Loucy (cell line): ENCODE measurements around the gene MRPS2.

Experiments used
- H2AFZ ChIP-seq: fragments of 200-600 bp; sonication (generic); 2 replicates; pipeline ENCODE4 v1.6.0; 2016; ENCODE audit warnings: antibody characterized with exemption, mild to moderate bottlenecking, low read length, moderate library complexity
- H3F3A ChIP-seq: fragments of 200-600 bp; 2 replicates; pipeline ENCODE4 v1.6.0; 2016; ENCODE audit warnings: antibody characterized with exemption, low read depth, mild to moderate bottlenecking
- H3K27me3 ChIP-seq: fragments of 200-600 bp; sonication (generic); 2 replicates; pipeline ENCODE4 v1.6.1; 2014; ENCODE audit warnings: low read length, mild to moderate bottlenecking; ENCODE audit not compliant: insufficient read depth, poor library complexity, severe bottlenecking
- H3K36me3 ChIP-seq: fragments of 200-600 bp; sonication (generic); 2 replicates; pipeline ENCODE4 v1.6.1; 2016; ENCODE audit warnings: low read length; ENCODE audit not compliant: insufficient read depth
- H3K4me1 ChIP-seq: fragments of 200-600 bp; sonication (generic); 2 replicates; pipeline ENCODE4 v1.5.1; 2014; ENCODE audit warnings: low read length, mild to moderate bottlenecking; ENCODE audit not compliant: insufficient read depth, poor library complexity, severe bottlenecking
- H3K4me2 ChIP-seq: fragments of 200-600 bp; sonication (generic); 2 replicates; pipeline ENCODE4 v1.6.0; 2014; ENCODE audit warnings: antibody characterized with exemption, low read length, low read depth, mild to moderate bottlenecking; ENCODE audit not compliant: poor library complexity, severe bottlenecking
- H3K4me3 ChIP-seq: fragments of 200-600 bp; sonication (generic); 2 replicates; pipeline ENCODE4 v1.5.1; 2014; ENCODE audit warnings: low read length, mild to moderate bottlenecking, mixed read lengths; ENCODE audit not compliant: poor library complexity, severe bottlenecking
- H3K79me2 ChIP-seq: fragments of 200-600 bp; sonication (generic); 2 replicates; pipeline ENCODE4 v1.6.1; 2014; ENCODE audit warnings: low read length; ENCODE audit not compliant: insufficient read depth
- H3K9ac ChIP-seq: fragments of 200-600 bp; sonication (generic); 2 replicates; pipeline ENCODE4 v1.6.0; 2014; ENCODE audit warnings: mild to moderate bottlenecking, low read depth, low read length, moderate library complexity; ENCODE audit not compliant: poor library complexity, severe bottlenecking
- H3K9me2 ChIP-seq: fragments of 200-600 bp; sonication (generic); replicated peaks from 2 replicates; pipeline ENCODE4 v1.6.1; 2016; ENCODE audit warnings: low read depth, low read length, mixed read lengths
- H3K9me3 ChIP-seq: fragments of 200-600 bp; sonication (generic); 2 replicates; pipeline ENCODE4 v1.6.1; 2014; ENCODE audit warnings: mild to moderate bottlenecking, antibody characterized with exemption, low read length, low read depth; ENCODE audit not compliant: insufficient read depth
- H4K20me1 ChIP-seq: fragments of 200-600 bp; sonication (generic); 2 replicates; pipeline ENCODE4 v1.6.0; 2014; ENCODE audit warnings: antibody characterized with exemption, low read length, mild to moderate bottlenecking; ENCODE audit not compliant: insufficient read depth, poor library complexity, severe bottlenecking
- EZH2phosphoT487 ChIP-seq: fragments of 200-600 bp; IDR thresholded peaks from 2 replicates; pipeline ENCODE4 v1.6.1; 2018; ENCODE audit warnings: antibody characterized with exemption, mild to moderate bottlenecking, moderate library complexity, borderline replicate concordance
- TF ChIP-seq, protein P1 (sequence below): fragments of 200-600 bp; sonication (generic); conservative IDR thresholded peaks from 2 replicates; pipeline ENCODE4 v1.5.1; 2014; ENCODE audit warnings: mild to moderate bottlenecking, antibody characterized with exemption, low read length

MRPS2 gene

DNA sequence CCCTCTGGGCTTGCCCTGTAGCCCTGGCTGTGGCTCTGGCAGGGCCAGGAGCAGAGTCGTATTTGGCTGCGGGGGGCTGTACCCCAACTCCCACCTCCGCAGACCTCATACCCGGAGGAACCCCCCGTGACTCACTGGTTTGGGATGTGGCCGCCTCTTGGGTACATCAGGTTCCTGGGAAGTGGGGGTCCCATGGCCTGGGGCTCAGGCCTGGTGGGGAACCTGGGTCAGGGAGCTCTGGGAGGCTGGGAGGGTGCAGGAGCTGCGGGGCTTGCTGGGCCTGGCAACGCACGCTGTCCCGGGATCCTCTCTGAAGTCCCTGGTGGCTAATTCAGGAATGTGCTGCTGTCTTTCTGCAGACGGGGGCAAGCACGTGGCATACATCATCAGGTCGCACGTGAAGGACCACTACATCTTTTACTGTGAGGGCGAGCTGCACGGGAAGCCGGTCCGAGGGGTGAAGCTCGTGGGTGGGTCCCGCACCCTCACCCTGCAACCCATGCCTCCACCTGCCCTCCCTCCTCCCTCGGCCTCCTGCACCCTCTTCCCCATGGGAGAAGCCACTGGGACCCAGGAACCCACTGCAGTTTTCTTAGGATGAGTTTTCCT is 23.1 kb downstream of the MRPS2 start:
- Histone ChIP-seq H3F3A (no peaks in the 10 kb centered on the region), H4K20me1 (no peaks in the 10 kb centered on the region), H3K79me2 (no peaks in the 10 kb centered on the region), H3K4me2 (no peak overlapping the region), H3K9me3 (peaks cover 3% of the 10 kb centered on the region; the same call in 1 of the 2 replicates), H3K9me2 (no peaks in the 10 kb centered on the region), H3K9ac (no peak overlapping the region), H3K27me3 (no peaks in the 10 kb centered on the region), H3K4me1 (no peaks in the 10 kb centered on the region), H3K36me3 (no peaks in the 10 kb centered on the region), H2AFZ (no peak overlapping the region), H3K4me3 (no peak overlapping the region)
- TF ChIP-seq EZH2phosphoT487, result no peak
- TF ChIP-seq, protein P1, sequence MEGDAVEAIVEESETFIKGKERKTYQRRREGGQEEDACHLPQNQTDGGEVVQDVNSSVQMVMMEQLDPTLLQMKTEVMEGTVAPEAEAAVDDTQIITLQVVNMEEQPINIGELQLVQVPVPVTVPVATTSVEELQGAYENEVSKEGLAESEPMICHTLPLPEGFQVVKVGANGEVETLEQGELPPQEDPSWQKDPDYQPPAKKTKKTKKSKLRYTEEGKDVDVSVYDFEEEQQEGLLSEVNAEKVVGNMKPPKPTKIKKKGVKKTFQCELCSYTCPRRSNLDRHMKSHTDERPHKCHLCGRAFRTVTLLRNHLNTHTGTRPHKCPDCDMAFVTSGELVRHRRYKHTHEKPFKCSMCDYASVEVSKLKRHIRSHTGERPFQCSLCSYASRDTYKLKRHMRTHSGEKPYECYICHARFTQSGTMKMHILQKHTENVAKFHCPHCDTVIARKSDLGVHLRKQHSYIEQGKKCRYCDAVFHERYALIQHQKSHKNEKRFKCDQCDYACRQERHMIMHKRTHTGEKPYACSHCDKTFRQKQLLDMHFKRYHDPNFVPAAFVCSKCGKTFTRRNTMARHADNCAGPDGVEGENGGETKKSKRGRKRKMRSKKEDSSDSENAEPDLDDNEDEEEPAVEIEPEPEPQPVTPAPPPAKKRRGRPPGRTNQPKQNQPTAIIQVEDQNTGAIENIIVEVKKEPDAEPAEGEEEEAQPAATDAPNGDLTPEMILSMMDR, result no peak

DNA sequence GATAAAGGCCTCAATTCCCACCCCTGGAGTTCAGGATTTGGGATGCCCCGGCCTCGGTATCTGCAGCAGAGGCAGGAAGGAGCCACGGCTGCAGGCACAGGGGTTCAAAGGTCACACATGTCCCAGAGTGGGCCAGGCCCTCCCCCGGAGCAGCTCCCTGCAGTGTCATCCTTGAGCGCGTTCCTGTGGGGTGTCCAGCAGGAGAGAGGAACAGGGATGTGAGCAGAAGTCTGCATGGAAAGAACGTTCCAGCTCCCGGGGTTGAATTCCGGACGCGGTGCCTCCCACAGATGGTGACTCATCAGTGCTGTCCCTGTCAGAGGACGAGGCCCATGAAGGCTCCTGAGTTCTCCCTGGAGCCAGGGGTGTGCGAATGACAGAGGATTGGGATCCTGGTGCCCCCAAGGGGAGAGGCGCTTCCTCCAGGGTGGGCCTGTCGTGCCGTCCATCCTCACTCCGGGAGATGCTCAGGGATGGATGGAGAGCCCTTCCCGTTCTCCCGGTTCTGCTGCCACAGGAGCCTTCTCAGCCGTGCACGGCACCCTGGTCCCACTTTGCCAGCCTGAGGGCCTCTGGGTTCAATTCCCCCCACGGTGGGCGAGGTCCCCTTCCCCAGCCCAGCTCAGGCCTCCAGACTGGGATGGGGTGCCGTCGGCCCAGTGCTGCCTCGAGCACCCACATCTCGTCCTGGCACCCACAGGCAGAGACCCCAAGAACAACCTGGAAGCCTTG is 23.8 kb downstream of the MRPS2 start:
- Histone ChIP-seq H3K4me1 (no peaks in the 10 kb centered on the region), H3K4me3 (no peak overlapping the region), H3K36me3 (no peaks in the 10 kb centered on the region), H3F3A (no peaks in the 10 kb centered on the region), H3K79me2 (no peaks in the 10 kb centered on the region), H3K4me2 (no peak overlapping the region), H3K27me3 (no peaks in the 10 kb centered on the region), H3K9me3 (peaks cover 3% of the 10 kb centered on the region; the same call in 1 of the 2 replicates), H3K9me2 (no peaks in the 10 kb centered on the region), H2AFZ (no peak overlapping the region), H3K9ac (no peak overlapping the region), H4K20me1 (no peaks in the 10 kb centered on the region)
- no peak for TF ChIP-seq EZH2phosphoT487
- TF ChIP-seq, protein P1, result no peak

DNA sequence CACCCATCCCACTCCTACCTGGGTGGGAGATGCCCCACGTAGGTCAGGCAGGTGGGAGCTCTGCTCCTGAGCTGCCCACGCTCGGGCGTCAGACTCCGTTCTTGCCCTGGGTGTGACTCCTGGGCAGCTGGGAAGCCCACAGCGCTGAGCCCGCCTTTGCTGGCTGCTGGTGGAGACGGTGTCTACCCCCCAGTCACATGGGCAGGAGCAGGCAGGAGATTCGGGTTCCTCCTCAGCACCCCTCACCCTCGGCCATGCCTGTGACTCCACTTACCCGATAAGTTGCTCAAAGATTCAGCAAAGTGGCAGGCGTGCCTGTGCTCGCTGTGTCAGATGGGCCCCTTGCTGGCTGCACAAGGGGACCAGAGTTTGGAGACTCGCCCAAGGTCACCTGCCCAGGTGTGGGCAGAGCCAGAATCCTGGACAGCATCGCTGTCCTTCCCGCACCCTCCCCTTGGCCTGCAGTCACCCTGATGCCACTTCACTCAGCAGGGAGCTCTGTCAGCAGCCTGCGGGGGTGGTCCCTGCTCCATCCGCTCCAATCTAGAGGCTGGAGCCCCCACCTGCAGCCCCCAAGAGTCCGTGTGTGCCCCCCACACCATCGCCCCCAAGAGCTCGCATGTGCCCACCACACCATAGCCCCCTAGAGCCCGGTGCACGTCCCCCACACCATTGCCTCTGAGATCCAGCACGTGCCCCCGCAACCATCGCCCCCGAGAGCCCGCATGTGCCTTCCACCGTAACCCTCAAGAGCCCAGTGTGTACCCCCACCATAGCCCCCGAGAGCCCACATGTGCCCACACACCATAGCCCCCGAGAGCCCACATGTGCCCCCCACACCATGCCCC is 25.0 kb downstream of the MRPS2 start:
- no peaks in the 10 kb centered on the region for H3K4me1 ChIP-seq
- H3K9me3 ChIP-seq, result peaks cover 3% of the 10 kb centered on the region; the same call in 1 of the 2 replicates
- H4K20me1 ChIP-seq, result no peaks in the 10 kb centered on the region
- H3K4me3 ChIP-seq, result no peak overlapping the region
- no peaks in the 10 kb centered on the region for H3K36me3 ChIP-seq
- no peaks in the 10 kb centered on the region for H3K27me3 ChIP-seq
- H3K9me2 ChIP-seq, result no peaks in the 10 kb centered on the region
- H3K4me2 ChIP-seq, result no peak overlapping the region
- no peak for TF ChIP-seq EZH2phosphoT487
- TF ChIP-seq, protein P1, result no peak
- no peak overlapping the region for H3K9ac ChIP-seq
- no peaks in the 10 kb centered on the region for H3F3A ChIP-seq
- H2AFZ ChIP-seq, result no peak overlapping the region
- H3K79me2 ChIP-seq, result no peaks in the 10 kb centered on the region
